Heart left ventricle (tissue), 13 donors: ENCODE measurements around the gene FOS.

Experiments used
- CTCF ChIP-seq, 12 donors: fragments of 200-600 bp; sonication (generic) in 4 of 12; IDR thresholded peaks; one replicate each; pipeline versions ENCODE4 v1.5.0 to v1.8.0; 2018 to 2022; ENCODE audit warnings: antibody characterized with exemption in 12 of 12, mild to moderate bottlenecking in 5 of 12
- POLR2A ChIP-seq, 2 donors: fragments of 450-650 bp; IDR thresholded peaks; one replicate each; pipeline ENCODE4 v1.6.1; 2017; ENCODE audit warnings: antibody characterized with exemption in 2 of 2, mild to moderate bottlenecking in 2 of 2, moderate library complexity in 2 of 2
- donor health status: ischemic (EF 13 %, LVEDD 7.1; RV severe dilation, severe dysfunction).
- donor health status: DM: no; HTN: yes; CAD: no.
- donor health status: DM: no; HTN: no; CAD: no.
- donor health status: ischemic (EF 25% LVEDD 6.9; RV normal size, moderate dysfunction).
- donor health status: ischemic (EF 25% LVEDD 5.7; RV mildly dilated, moderate dysfunction).
- donor health status: ischemic (EF 35%, LVEDD 5.7; RV mildly dilated, moderate dysfunction).
- donor health status: nonischemic (EF 11% LVEDD 7.7; RV severe dilation, severe dysfunction).
- donor health status: DM: yes; HTN: yes; CAD: no.
- donor health status: PGD.
- donor health status: ischemic (EF 29% LVEDD 5.4; RV normal size, mild dysfunction).
- donor health status: nonischemic (EF 23%, LVEDD 6.1; RV moderate dilation, normal function).

- TF ChIP-seq CTCF (IDR thresholded peaks at IDR 0.05) (no peak), POLR2A (IDR thresholded peaks at IDR 0.05) (no peak)
Observed at GRCh38 chr14:75315144-75315543, 36.5 kb downstream of the FOS start.
